GM12865 (cell line): ENCODE results near the gene OR4D1.

ENCODE experiments used
- DNase-seq: peaks from one replicate; pipeline ENCODE4 v3.0.0; 2010; ENCODE audit warnings: low read depth
- H3K4me3 ChIP-seq: 2 replicates; pipeline ENCODE4 v1.5.1; 2011; ENCODE audit warnings: mild to moderate bottlenecking, low read depth, low read length, control low read depth
- TF ChIP-seq, protein P1 (sequence below): IDR thresholded peaks from 2 replicates; pipeline ENCODE4 v1.5.1; 2011; ENCODE audit warnings: low read length, control low read depth, low read depth, inconsistent platforms; ENCODE audit not compliant: insufficient read depth; ENCODE audit errors: missing control alignments

OR4D1 gene

GRCh38 chr17:58183514-58183913 is 35.3 kb downstream of the OR4D1 start:
- DNase-seq = no peak
- TF ChIP-seq, protein P1, sequence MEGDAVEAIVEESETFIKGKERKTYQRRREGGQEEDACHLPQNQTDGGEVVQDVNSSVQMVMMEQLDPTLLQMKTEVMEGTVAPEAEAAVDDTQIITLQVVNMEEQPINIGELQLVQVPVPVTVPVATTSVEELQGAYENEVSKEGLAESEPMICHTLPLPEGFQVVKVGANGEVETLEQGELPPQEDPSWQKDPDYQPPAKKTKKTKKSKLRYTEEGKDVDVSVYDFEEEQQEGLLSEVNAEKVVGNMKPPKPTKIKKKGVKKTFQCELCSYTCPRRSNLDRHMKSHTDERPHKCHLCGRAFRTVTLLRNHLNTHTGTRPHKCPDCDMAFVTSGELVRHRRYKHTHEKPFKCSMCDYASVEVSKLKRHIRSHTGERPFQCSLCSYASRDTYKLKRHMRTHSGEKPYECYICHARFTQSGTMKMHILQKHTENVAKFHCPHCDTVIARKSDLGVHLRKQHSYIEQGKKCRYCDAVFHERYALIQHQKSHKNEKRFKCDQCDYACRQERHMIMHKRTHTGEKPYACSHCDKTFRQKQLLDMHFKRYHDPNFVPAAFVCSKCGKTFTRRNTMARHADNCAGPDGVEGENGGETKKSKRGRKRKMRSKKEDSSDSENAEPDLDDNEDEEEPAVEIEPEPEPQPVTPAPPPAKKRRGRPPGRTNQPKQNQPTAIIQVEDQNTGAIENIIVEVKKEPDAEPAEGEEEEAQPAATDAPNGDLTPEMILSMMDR = no peak
- H3K4me3 ChIP-seq = no peak overlapping the region

GRCh38 chr17:58184308-58184985 is 36.3 kb downstream of the OR4D1 start:
- H3K4me3 ChIP-seq = no peak overlapping the region
- TF ChIP-seq, protein P1 = no peak
- no peak for DNase-seq

DNA sequence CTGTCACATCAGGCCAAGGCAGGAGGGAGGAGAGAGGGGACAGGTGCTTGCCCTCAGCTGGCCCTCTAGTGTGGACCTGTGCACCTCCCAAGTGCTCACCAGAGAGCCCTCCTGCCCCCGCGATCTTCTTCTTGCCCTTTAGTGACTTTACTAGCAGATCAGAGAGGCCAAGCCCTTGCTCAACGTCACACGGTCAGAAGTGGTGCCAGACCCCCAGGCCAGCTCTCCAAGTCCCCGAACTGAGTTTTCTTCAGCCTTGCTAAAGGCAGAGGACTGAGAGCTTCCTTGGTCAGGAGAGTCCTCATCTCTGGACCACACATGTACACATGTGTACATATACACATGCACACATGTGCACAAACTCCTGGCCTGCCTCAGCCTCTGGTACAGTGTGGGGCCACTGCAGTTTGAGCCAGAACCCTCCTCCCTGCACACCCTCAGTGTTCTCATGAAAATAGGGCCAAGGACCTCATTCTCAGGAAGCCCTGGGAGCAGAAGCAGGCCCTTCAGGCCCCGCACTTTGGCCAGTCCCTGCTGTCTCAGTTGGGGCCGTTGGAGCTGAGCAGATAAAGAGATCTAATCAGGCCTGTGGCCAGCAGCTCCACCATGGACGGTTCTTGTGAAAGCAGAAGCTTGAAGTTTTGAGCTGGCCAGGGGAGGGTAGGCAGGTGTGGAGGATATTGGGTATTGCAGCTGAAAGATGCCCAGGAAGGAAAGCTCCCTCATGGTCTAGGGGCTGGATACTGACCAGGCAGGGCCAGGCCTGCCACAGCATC is 37.0 kb downstream of the OR4D1 start:
- TF ChIP-seq, protein P1 = no peak
- no peak overlapping the region for H3K4me3 ChIP-seq
- no peak for DNase-seq

DNA sequence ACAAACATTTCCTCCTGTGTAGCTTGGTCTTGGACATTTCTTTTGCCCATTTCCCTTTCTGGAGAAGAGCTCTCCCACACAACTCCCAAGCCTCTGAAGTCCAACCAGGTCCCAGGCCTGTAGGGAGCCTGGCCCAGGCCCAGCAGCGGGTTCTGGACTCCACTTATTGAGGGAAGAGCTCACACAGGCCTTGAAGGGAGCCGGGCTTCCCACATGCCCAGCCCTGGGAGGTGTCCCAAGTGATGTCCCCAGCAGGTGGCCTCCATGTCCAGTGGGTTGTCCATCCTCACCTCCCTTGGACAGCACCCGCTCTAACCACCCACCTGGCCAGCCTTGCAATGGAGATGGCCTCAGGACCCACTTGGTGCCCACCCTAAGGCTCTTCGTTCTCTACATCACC is 38.4 kb downstream of the OR4D1 start:
- TF ChIP-seq, protein P1 = no peak
- DNase-seq = no peak
- H3K4me3 ChIP-seq = no peak overlapping the region

GRCh38 chr17:58187063-58187462 is 38.9 kb downstream of the OR4D1 start:
- no peak for DNase-seq
- H3K4me3 ChIP-seq = no peak overlapping the region
- TF ChIP-seq, protein P1 = no peak

DNA sequence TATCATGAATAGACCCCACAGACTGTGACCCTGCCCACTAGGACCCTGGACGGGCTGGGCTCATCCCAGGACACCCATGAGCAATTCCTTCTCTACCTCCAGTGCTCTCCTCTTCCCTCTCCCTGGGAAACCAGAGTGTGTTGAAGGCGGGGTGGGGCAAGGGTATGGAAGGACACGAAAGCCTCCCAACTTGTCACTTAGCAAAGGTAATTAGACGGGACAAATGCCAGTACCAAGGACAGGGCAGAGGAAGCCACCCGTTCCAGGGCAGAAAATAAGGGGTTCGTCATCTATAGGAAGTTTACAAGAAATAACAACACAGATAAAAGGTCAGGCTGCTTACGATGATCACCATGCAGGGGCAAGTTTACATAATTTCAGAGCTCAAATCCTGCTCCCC is 39.5 kb downstream of the OR4D1 start:
- TF ChIP-seq, protein P1 = no peak
- no peak for DNase-seq
- H3K4me3 ChIP-seq = no peak overlapping the region
